Tibial nerve (tissue), 4 donors: ENCODE measurements around the gene ABCC10. TPM values are rescaled to one million over a fixed set of nuclear protein-coding genes. Genes with fewer than 3 reads are reported as not detected.

Source experiments
- DNase-seq, 2 donors: peaks; one replicate each; pipeline ENCODE4 v3.0.0-alpha.2; 2019; ENCODE audit warnings: low spot score in 2 of 2
- H3K27ac ChIP-seq, 4 donors: fragments of 200-600 bp; sonication (generic) in 3 of 4; one replicate each; pipeline ENCODE4 v1.5.1; 2017 to 2019; ENCODE audit warnings: mild to moderate bottlenecking in 1 of 4
- H3K27me3 ChIP-seq, 2 donors: fragments of 200-600 bp; sonication (generic) in 1 of 2; one replicate each; pipeline versions ENCODE4 v1.5.1 to v1.6.0; 2017 to 2019
- H3K36me3 ChIP-seq, 3 donors: fragments of 200-600 bp; sonication (generic); one replicate each; pipeline ENCODE4 v1.5.1; 2018 to 2019
- H3K4me1 ChIP-seq, 4 donors: fragments of 200-600 bp; sonication (generic) in 3 of 4; one replicate each; pipeline ENCODE4 v1.5.1; 2017 to 2019
- H3K4me3 ChIP-seq, 4 donors: fragments of 200-600 bp; sonication (generic) in 3 of 4; one replicate each; pipeline ENCODE4 v1.5.1; 2017 to 2019; ENCODE audit warnings: mild to moderate bottlenecking in 1 of 4, moderate library complexity in 1 of 4
- H3K9me3 ChIP-seq, 4 donors: fragments of 200-600 bp; sonication (generic) in 3 of 4; one replicate each; pipeline ENCODE4 v1.5.1; 2017 to 2019
- EP300 ChIP-seq, 2 donors: sonication (generic); formaldehyde crosslinking; IDR thresholded peaks; one replicate each; pipeline ENCODE4 v1.6.1; 2017; ENCODE audit warnings: antibody characterized with exemption in 2 of 2, mild to moderate bottlenecking in 1 of 2
- POLR2A ChIP-seq, 2 donors: fragments of 450-650 bp; IDR thresholded peaks; one replicate each; pipeline ENCODE4 v1.6.1; 2017; ENCODE audit warnings: antibody characterized with exemption in 2 of 2, mild to moderate bottlenecking in 2 of 2, moderate library complexity in 2 of 2
- WGBS, 2 donors: methylation state at CpG; one replicate each; pipeline ENCODE4 v1.1.5; 2018; 5-methylcytosine and 5-hydroxymethylcytosine counted together
- small RNA-seq: library from RNA; depleted of rRNA; stranded (forward); fragments of <200 nt; gene quantifications from one replicate; pipeline ENCODE3, GENCODE V24; 2016
- total RNA-seq, 4 donors: library from RNA; depleted of rRNA; stranded (reverse); fragments of >200 nt; gene quantifications; one replicate each; pipeline ENCODE4 v1.1.0, GENCODE V29; 2016
- TF ChIP-seq, protein P1 (sequence below), 5 experiments: fragments of 200-600 bp in 3 of 5; fragments of 450-650 bp in 2 of 5; sonication (generic) in 3 of 5; IDR thresholded peaks; one replicate each; pipeline ENCODE4 v1.5.1; 2016 to 2019; ENCODE audit warnings: antibody characterized with exemption in 5 of 5, mild to moderate bottlenecking in 3 of 5, moderate library complexity in 2 of 5

ABCC10 gene
- total RNA-seq, 4 donors from 2014 or later: 14.9 to 35.9 (median 27.1) TPM

DNA sequence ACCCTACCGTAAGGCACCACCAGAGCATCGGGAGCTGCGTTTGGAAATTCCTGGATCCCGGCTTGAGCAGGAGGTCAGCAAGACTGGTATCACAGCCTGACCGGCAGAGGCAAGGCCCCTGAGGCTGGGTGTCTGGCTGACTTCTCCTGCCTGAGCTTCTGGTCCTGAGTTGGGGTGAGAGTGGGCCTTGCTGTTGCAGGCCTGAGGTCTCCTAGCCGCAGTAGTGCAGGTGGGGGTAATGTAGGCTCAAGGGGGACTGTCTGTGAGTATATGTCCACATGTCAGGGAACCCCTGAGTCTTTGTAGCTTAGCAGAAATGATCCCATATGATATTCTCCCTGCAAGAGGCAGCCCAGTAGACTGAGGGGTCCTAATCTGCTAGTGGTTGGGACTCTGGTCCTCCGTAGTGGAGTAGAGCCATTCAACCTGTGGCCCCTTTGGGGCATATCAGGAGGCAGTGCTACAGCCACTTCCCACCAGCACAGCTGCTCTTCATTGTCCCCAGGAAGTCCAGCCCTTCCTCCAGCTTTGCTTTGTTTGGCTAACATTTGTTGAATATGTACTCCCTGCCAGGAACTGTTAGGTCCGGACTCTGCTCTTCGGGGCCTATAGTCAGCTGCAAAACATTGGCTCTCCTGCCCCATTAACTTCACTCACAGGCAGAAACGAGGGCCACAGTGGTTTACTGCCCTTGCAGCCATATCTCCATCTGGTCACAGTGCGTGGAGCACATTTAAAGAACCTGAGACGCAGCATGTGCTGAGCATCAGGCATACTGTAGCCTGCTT lies 71.9 kb downstream of the ABCC10 start:
- 65 to 79% methylated on average over 12 of the region's 12 CpGs for WGBS, 2 donors
- H3K36me3 ChIP-seq: peaks cover 5 to 64% (median 5%) of the 10 kb centered on the region in 3 donors
- H3K4me1 ChIP-seq: peaks cover 0 to 22% (median 10%) of the 10 kb centered on the region in 4 donors
- no peaks in the 10 kb centered on the region for H3K27me3 ChIP-seq
- DNase-seq: no peak
- TF ChIP-seq EP300 (IDR thresholded peaks at IDR 0.05) (no peak), POLR2A (IDR thresholded peaks at IDR 0.05) (no peak)
- TF ChIP-seq, protein P1, sequence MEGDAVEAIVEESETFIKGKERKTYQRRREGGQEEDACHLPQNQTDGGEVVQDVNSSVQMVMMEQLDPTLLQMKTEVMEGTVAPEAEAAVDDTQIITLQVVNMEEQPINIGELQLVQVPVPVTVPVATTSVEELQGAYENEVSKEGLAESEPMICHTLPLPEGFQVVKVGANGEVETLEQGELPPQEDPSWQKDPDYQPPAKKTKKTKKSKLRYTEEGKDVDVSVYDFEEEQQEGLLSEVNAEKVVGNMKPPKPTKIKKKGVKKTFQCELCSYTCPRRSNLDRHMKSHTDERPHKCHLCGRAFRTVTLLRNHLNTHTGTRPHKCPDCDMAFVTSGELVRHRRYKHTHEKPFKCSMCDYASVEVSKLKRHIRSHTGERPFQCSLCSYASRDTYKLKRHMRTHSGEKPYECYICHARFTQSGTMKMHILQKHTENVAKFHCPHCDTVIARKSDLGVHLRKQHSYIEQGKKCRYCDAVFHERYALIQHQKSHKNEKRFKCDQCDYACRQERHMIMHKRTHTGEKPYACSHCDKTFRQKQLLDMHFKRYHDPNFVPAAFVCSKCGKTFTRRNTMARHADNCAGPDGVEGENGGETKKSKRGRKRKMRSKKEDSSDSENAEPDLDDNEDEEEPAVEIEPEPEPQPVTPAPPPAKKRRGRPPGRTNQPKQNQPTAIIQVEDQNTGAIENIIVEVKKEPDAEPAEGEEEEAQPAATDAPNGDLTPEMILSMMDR (IDR thresholded peaks at IDR 0.05): no peak
- H3K9me3 ChIP-seq: no peaks in the 10 kb centered on the region
- no peak overlapping the region for H3K4me3 ChIP-seq
- peak overlapping the region in 1 of 4 donors; percentile 84 for H3K27ac ChIP-seq

Small RNA genes lying within 50 kb of the gene (small RNA-seq; reads per million reads assigned to genes)
- gene MIR6780B (not detected), gene RNU6-1113P (not detected)

Other genes with a start within 250 kb of the ABCC10 start
- 10 to 100 TPM; 47.9 to 76.2 (median 49.3) TPM for gene CUL9, start 245.3 kb upstream of the ABCC10 start, total RNA-seq
- gene DNPH1, start 198.1 kb upstream of the ABCC10 start, total RNA-seq: 100 to 1,000 TPM in 2 of 4 donors, 10 to 100 TPM in 2; 61.8 to 114 (median 101) TPM
- gene TTBK1, start 184.1 kb upstream of the ABCC10 start, total RNA-seq: not detected
- gene SLC22A7, start 129.3 kb upstream of the ABCC10 start, total RNA-seq: not detected
- gene CRIP3, start 118.7 kb upstream of the ABCC10 start, total RNA-seq: 10 to 100 TPM in 1 of 4 donors, 1 to 10 TPM in 2, not detected in 1; 5.2 to 12.7 (median 6.1) TPM
- gene ZNF318, start 57.9 kb upstream of the ABCC10 start, total RNA-seq: 10 to 100 TPM; 18.4 to 26.4 (median 22.9) TPM
- 1 to 10 TPM in 2 of 4 donors, not detected in 2; 1.0 to 3.5 TPM for gene DLK2, start 28.0 kb downstream of the ABCC10 start, total RNA-seq
- 10 to 100 TPM; 30.2 to 43.8 (median 32.3) TPM for gene TJAP1, start 50.0 kb downstream of the ABCC10 start, total RNA-seq
- 1 to 10 TPM in 3 of 4 donors, under 1 TPM in 1; 0.59 to 2.4 (median 1.3) TPM for gene LRRC73, start 82.8 kb downstream of the ABCC10 start, total RNA-seq
- gene YIPF3, start 89.4 kb downstream of the ABCC10 start, total RNA-seq: 100 to 1,000 TPM in 1 of 4 donors, 10 to 100 TPM in 3; 61.7 to 105 (median 77.9) TPM
- 10 to 100 TPM; 24.5 to 45.5 (median 29.7) TPM for gene POLR1C, start 89.5 kb downstream of the ABCC10 start, total RNA-seq
- gene XPO5, start 148.5 kb downstream of the ABCC10 start, total RNA-seq: 10 to 100 TPM; 12.5 to 38.3 (median 32.8) TPM
- gene POLH, start 148.6 kb downstream of the ABCC10 start, total RNA-seq: 1 to 10 TPM; 6.0 to 9.2 (median 8.5) TPM
- 10 to 100 TPM; 33.2 to 58.5 (median 39.7) TPM for gene GTPBP2, start 201.7 kb downstream of the ABCC10 start, total RNA-seq
- 10 to 100 TPM; 16.3 to 36.9 (median 21.5) TPM for gene MAD2L1BP, start 208.3 kb downstream of the ABCC10 start, total RNA-seq
- under 1 TPM in 3 of 4 donors, not detected in 1; 0.30 to 0.66 (median 0.63) TPM for gene RSPH9, start 217.5 kb downstream of the ABCC10 start, total RNA-seq